HEK293 (cell line): Measurements from ENCODE around the gene RBM34.
A peak's percentile ranks its signal among the peaks of the same experiment; 100 is the strongest.

Experiments used
- CTCF ChIA-PET: fragments of 350-600 bp; formaldehyde crosslinking; extraction: SDS; loops from one replicate; lab custom pipeline; 2021; ENCODE audit warnings: antibody characterized with exemption; lab: Yijun Ruan, JAX
- POLR2A ChIA-PET: fragments of 300-600 bp; formaldehyde crosslinking; extraction: SDS; loops from one replicate; lab custom pipeline; 2020; ENCODE audit warnings: antibody characterized with exemption, inconsistent platforms; lab: Yijun Ruan, JAX
- H3K27ac ChIP-seq: fragments of 200-500 bp; sonication (Bioruptor generic); 2 replicates; pipeline ENCODE4 v1.5.1; 2014; ENCODE audit warnings: low read depth, low read length, control low read depth, inconsistent platforms; ENCODE audit errors: extremely low read depth
- H3K36me3 ChIP-seq, 2 experiments: fragments of 200-500 bp in 1 of 2; sonication (Bioruptor generic) in 1 of 2; 1 replicate in 1 of 2; 2 replicates in 1 of 2; pipeline ENCODE4 v1.5.1; 2014 to 2017; ENCODE audit warnings: inconsistent platforms in 2 of 2, low read length in 2 of 2; ENCODE audit not compliant: control insufficient read depth in 2 of 2, insufficient read depth in 1 of 2
- H3K4me1 ChIP-seq: fragments of 200-500 bp; sonication (Bioruptor generic); 2 replicates; pipeline ENCODE4 v1.5.1; 2014; ENCODE audit warnings: mild to moderate bottlenecking, low read length, inconsistent platforms; ENCODE audit not compliant: control insufficient read depth, insufficient read depth
- H3K4me3 ChIP-seq: 2 replicates; pipeline ENCODE4 v1.5.1; 2011; ENCODE audit warnings: low read depth, mild to moderate bottlenecking, control low read depth, low read length, moderate library complexity
- H3K9me3 ChIP-seq: fragments of 200-500 bp; sonication (Bioruptor generic); 2 replicates; pipeline ENCODE4 v1.5.1; 2014; ENCODE audit warnings: low read depth, low read length, inconsistent platforms; ENCODE audit not compliant: control insufficient read depth, insufficient read depth
- GLI4 ChIP-seq: fragments of 450-650 bp; formaldehyde crosslinking; IDR thresholded peaks from 2 replicates; pipeline ENCODE4 v1.5.1; 2016; ENCODE audit warnings: missing biosample characterization, missing genetic modification characterization
- ZBTB21 ChIP-seq: fragments of 450-650 bp; formaldehyde crosslinking; IDR thresholded peaks from 2 replicates; pipeline ENCODE4 v1.5.1; 2017; ENCODE audit warnings: missing biosample characterization, missing genetic modification characterization
- ZNF600 ChIP-seq: fragments of 450-650 bp; formaldehyde crosslinking; IDR thresholded peaks from 2 replicates; pipeline ENCODE4 v1.5.1; 2016; ENCODE audit warnings: missing biosample characterization, missing genetic modification characterization
- TF ChIP-seq, protein P1 (sequence below): fragments of 450-650 bp; formaldehyde crosslinking; IDR thresholded peaks from 2 replicates; pipeline ENCODE4 v1.5.1; 2017; ENCODE audit warnings: missing biosample characterization, missing genetic modification characterization
- TF ChIP-seq, protein P2 (sequence below): fragments of 450-650 bp; formaldehyde crosslinking; IDR thresholded peaks from 2 replicates; pipeline ENCODE4 v1.5.1; 2016; ENCODE audit warnings: missing biosample characterization, missing genetic modification characterization
- TF ChIP-seq, protein P3 (sequence below): fragments of 450-650 bp; formaldehyde crosslinking; IDR thresholded peaks from 2 replicates; pipeline ENCODE4 v1.5.1; 2017; ENCODE audit warnings: missing biosample characterization, missing genetic modification characterization
- TF ChIP-seq, protein P4 (sequence below): fragments of 450-650 bp; formaldehyde crosslinking; IDR thresholded peaks from 2 replicates; pipeline ENCODE4 v1.5.1; 2016; ENCODE audit warnings: missing biosample characterization, missing genetic modification characterization
- TF ChIP-seq, protein P5 (sequence below): fragments of 450-650 bp; IDR thresholded peaks from 2 replicates; pipeline ENCODE4 v1.5.1; 2018; ENCODE audit warnings: missing biosample characterization, missing genetic modification characterization
- TF ChIP-seq, protein P6 (sequence below): fragments of 450-650 bp; formaldehyde crosslinking; IDR thresholded peaks from 2 replicates; pipeline ENCODE4 v1.5.1; 2017; ENCODE audit warnings: missing biosample characterization, missing genetic modification characterization

The RBM34 gene

DNA sequence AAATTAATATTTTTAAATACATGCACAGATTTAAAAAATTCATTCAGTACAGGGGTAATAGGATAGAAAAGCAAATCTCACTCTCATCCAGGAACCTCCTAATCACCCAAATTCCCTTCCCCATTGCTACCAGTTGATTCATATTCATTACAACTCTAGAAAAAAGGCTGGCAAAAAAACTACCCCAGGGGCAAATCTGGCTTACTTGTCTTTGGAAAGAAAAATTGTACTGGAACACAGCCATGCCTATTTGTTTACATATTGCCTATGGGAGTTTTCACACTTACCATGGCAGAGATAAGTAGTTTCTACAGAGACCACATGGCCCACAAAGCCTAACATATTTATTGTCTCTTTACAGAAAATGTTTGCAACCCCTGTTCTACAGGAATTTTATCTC is 8.9 kb upstream of the RBM34 start:
- CTCF ChIA-PET, result no interaction called here
- no peak overlapping the region for H3K27ac ChIP-seq

DNA sequence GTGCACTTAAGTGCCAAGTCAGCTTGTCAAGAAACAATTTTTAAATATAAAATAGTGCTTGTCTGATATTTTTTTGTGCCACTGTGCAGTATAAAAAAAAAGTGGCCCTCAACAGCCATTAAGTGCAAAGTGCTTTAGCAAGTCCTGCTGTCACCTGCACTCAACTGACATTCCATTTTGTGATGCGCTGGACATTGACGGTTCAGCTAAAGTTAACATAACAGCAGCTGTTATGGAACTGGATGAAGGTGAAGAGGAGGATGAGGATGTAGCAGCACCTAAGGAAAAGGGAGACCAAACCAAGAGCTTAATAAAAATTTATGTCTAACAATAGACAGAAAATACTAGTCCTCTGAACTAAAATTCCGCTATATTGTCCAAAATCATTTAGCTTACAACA is 7.3 kb upstream of the RBM34 start:
- peaks cover 43 to 49% of the 10 kb centered on the region in 2 experiments for H3K36me3 ChIP-seq

More for the DNA sequence above, 8.9 kb upstream of the RBM34 start:
- POLR2A ChIA-PET, result interaction anchor here (0.7 kb wide), 1 partner anchor 109 kb away, joined by 3 read pairs; no protein-coding TSS in a partner anchor
- TF ChIP-seq, protein P1, sequence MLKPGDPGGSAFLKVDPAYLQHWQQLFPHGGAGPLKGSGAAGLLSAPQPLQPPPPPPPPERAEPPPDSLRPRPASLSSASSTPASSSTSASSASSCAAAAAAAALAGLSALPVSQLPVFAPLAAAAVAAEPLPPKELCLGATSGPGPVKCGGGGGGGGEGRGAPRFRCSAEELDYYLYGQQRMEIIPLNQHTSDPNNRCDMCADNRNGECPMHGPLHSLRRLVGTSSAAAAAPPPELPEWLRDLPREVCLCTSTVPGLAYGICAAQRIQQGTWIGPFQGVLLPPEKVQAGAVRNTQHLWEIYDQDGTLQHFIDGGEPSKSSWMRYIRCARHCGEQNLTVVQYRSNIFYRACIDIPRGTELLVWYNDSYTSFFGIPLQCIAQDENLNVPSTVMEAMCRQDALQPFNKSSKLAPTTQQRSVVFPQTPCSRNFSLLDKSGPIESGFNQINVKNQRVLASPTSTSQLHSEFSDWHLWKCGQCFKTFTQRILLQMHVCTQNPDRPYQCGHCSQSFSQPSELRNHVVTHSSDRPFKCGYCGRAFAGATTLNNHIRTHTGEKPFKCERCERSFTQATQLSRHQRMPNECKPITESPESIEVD (tag by site-specific recombination), result peak; percentile 22; the same call in 1 of the 2 replicates
- TF ChIP-seq, protein P2, sequence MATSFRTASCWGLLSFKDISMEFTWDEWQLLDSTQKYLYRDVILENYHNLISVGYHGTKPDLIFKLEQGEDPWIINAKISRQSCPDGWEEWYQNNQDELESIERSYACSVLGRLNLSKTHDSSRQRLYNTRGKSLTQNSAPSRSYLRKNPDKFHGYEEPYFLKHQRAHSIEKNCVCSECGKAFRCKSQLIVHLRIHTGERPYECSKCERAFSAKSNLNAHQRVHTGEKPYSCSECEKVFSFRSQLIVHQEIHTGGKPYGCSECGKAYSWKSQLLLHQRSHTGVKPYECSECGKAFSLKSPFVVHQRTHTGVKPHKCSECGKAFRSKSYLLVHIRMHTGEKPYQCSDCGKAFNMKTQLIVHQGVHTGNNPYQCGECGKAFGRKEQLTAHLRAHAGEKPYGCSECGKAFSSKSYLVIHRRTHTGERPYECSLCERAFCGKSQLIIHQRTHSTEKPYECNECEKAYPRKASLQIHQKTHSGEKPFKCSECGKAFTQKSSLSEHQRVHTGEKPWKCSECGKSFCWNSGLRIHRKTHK, result no peak
- no peaks in the 10 kb centered on the region for H3K9me3 ChIP-seq
- H3K4me1 ChIP-seq, result no peaks in the 10 kb centered on the region
- no peak overlapping the region for H3K4me3 ChIP-seq
- peaks cover 60 to 62% of the 10 kb centered on the region in 2 experiments for H3K36me3 ChIP-seq

DNA sequence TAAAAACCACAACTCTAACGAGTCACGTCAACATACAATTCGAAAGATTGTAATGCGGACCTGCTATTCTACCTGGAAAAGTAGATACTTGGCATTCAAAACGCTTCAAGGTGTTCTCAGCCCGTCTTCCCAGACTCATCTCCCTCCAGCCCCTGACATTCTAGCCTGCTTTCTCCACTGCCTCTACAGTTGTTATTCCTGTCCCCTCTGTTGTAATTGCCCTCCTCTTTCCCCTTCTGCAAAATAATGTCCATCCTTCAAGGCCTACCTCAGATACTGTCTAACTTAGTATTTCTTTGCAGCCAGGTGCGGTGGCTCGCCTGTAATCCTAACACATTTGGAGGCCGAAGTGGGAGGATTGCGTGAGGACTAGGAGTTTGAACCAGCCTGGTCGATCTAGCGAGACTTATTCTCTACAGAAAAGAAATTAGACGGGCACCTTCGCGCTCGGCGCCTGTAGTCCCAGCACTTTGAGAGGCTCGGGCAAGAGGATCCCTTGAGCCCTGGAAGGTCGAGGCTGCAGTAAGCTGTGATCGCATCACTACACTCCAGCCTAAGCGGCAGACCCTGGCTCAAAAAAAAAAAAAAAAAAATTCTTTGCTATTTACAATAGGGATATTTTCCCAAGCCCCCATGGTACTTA is 756 bp upstream of the RBM34 start:
- no peaks in the 10 kb centered on the region for H3K4me1 ChIP-seq
- ChIA-PET CTCF (interaction anchor here (0.6 to 1.2 kb wide), 4 partner anchors 11 to 621 kb away, joined by 3 to 4 read pairs (median 3); no protein-coding TSS in a partner anchor), POLR2A (interaction anchor here (0.6 to 2.0 kb wide), 14 partner anchors 11 to 342 kb away, joined by 3 to 19 read pairs (median 6); partner anchors contain the start of genes B3GALNT2, TBCE and TOMM20)
- H3K27ac ChIP-seq, result peak overlapping the region; percentile 77; the same call in 1 of the 2 replicates
- peaks cover 25 to 32% of the 10 kb centered on the region in 2 experiments for H3K36me3 ChIP-seq
- no peaks in the 10 kb centered on the region for H3K9me3 ChIP-seq
- H3K4me3 ChIP-seq, result peak overlapping the region; percentile 74
- TF ChIP-seq GLI4 (tag by site-specific recombination), result peak; percentile 26; the same call in 1 of the 2 replicates
- TF ChIP-seq, protein P3, sequence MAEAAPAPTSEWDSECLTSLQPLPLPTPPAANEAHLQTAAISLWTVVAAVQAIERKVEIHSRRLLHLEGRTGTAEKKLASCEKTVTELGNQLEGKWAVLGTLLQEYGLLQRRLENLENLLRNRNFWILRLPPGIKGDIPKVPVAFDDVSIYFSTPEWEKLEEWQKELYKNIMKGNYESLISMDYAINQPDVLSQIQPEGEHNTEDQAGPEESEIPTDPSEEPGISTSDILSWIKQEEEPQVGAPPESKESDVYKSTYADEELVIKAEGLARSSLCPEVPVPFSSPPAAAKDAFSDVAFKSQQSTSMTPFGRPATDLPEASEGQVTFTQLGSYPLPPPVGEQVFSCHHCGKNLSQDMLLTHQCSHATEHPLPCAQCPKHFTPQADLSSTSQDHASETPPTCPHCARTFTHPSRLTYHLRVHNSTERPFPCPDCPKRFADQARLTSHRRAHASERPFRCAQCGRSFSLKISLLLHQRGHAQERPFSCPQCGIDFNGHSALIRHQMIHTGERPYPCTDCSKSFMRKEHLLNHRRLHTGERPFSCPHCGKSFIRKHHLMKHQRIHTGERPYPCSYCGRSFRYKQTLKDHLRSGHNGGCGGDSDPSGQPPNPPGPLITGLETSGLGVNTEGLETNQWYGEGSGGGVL, result 0 out of 2 replicates have a peak, but pooled peaks have one; percentile 5
- TF ChIP-seq, protein P4, sequence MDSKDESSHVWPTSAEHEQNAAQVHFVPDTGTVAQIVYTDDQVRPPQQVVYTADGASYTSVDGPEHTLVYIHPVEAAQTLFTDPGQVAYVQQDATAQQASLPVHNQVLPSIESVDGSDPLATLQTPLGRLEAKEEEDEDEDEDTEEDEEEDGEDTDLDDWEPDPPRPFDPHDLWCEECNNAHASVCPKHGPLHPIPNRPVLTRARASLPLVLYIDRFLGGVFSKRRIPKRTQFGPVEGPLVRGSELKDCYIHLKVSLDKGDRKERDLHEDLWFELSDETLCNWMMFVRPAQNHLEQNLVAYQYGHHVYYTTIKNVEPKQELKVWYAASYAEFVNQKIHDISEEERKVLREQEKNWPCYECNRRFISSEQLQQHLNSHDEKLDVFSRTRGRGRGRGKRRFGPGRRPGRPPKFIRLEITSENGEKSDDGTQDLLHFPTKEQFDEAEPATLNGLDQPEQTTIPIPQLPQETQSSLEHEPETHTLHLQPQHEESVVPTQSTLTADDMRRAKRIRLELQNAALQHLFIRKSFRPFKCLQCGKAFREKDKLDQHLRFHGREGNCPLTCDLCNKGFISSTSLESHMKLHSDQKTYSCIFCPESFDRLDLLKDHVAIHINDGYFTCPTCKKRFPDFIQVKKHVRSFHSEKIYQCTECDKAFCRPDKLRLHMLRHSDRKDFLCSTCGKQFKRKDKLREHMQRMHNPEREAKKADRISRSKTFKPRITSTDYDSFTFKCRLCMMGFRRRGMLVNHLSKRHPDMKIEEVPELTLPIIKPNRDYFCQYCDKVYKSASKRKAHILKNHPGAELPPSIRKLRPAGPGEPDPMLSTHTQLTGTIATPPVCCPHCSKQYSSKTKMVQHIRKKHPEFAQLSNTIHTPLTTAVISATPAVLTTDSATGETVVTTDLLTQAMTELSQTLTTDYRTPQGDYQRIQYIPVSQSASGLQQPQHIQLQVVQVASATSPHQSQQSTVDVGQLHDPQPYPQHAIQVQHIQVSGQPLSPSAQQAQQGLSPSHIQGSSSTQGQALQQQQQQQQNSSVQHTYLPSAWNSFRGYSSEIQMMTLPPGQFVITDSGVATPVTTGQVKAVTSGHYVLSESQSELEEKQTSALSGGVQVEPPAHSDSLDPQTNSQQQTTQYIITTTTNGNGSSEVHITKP (tag by site-specific recombination), result 0 out of 2 replicates have a peak, but pooled peaks have one; percentile 57
- TF ChIP-seq ZBTB21 (tag by site-specific recombination), result no peak

More for the DNA sequence above, 7.3 kb upstream of the RBM34 start:
- H3K9me3 ChIP-seq, result no peaks in the 10 kb centered on the region
- POLR2A ChIA-PET, result no interaction called here
- H3K27ac ChIP-seq, result no peak overlapping the region
- peak; percentile 88 for TF ChIP-seq ZNF600 (tag by site-specific recombination)
- TF ChIP-seq, protein P5, sequence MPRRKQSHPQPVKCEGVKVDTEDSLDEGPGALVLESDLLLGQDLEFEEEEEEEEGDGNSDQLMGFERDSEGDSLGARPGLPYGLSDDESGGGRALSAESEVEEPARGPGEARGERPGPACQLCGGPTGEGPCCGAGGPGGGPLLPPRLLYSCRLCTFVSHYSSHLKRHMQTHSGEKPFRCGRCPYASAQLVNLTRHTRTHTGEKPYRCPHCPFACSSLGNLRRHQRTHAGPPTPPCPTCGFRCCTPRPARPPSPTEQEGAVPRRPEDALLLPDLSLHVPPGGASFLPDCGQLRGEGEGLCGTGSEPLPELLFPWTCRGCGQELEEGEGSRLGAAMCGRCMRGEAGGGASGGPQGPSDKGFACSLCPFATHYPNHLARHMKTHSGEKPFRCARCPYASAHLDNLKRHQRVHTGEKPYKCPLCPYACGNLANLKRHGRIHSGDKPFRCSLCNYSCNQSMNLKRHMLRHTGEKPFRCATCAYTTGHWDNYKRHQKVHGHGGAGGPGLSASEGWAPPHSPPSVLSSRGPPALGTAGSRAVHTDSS (tag by site-specific recombination), result peak; percentile 78
- TF ChIP-seq, protein P6, sequence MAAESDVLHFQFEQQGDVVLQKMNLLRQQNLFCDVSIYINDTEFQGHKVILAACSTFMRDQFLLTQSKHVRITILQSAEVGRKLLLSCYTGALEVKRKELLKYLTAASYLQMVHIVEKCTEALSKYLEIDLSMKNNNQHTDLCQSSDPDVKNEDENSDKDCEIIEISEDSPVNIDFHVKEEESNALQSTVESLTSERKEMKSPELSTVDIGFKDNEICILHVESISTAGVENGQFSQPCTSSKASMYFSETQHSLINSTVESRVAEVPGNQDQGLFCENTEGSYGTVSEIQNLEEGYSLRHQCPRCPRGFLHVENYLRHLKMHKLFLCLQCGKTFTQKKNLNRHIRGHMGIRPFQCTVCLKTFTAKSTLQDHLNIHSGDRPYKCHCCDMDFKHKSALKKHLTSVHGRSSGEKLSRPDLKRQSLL (tag by site-specific recombination), result no peak
- H3K4me3 ChIP-seq, result no peak overlapping the region
- CTCF ChIA-PET, result interaction anchor here (0.6 kb wide), 1 partner anchor 67 kb away, joined by 4 read pairs; no protein-coding TSS in a partner anchor
- H3K4me1 ChIP-seq, result no peaks in the 10 kb centered on the region
